ACHN (cell line): ENCODE data around the gene NPS.
A peak's percentile ranks its signal among the peaks of the same experiment; 100 is the strongest.

Experiments used
- DNase-seq: peaks from one replicate; pipeline ENCODE4 v3.0.0-alpha.2; 2015
- in situ Hi-C: cut with HindIII; loops from 2 replicates; pipeline ENCODE4 v1.10.0; 2017; ENCODE audit warnings: low sequenced_read_pairs, low pct_ligation_motif_present, low pct_unique_long_range_greater_than_20kb

Gene NPS

DNA sequence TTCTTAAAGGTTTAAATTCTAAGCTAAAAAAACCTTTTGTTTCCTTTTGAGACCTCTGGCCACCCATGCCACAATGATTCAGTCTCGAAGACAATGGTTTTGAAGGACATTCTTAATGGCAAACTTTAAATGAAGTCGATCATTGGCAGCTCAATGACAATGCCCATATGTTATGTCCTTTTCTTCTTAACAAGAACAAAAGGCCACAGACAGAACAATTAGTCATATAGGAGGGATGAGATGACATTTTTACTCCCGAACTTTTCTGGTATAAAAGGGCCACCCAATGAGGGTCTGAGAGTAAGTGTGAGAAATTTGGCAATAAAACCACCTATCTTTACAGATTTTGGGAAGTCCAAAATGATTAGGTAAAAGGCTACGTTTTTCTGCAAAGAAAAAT is at the start of gene NPS:
TSS of gene NPS (plus strand) at position 301 of the 400 bp plus-strand sequence. CDS start at position 361, 60 bp downstream.
- in situ Hi-C loops = no loop called here

DNA sequence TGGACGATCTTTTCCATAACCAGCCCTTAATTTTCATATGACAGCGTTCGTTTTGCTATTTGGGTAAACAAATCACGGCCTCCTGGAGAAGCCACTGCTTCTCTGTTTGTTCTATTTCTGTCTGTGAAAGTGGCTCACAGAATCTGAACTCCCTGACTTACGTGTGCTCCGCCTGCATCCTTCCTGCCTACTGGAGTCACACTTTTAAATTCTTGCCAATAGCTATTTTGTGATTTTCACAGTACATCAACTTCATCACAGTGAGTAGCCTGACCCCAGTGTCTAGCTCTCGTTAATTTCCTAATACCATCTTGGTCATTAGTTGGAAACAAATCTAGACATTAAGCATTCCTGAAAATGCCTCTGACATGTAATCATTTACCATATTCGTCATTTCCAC is 49.0 kb upstream of the NPS start:
- in situ Hi-C loops = no loop called here
- DNase-seq = no peak

More for the DNA sequence above, at the start of gene NPS:
- no peak for DNase-seq

DNA sequence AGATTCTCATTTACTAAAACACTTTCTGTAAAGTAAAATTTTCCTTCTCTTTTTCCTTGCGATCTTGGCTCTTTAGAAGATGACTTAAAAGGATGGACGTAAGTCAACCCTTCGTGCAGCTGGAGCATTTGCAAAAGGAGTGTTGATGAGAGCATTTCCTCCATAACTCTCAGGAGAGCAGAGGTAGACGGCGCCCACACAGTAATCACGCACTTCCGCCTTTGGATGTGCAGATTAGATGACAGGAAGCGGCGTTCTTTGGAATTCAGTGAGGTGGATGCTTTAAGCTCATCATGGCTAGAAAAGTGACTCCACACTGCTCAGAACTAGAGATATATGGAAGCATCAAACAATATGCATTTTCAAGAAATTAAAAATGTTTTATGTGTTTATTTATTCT is 43.0 kb upstream of the NPS start:
- DNase-seq = no peak
- in situ Hi-C loops = no loop called here

- DNase-seq = no peak
- in situ Hi-C loops = no loop called here
These were observed 26.8 kb upstream of the NPS start for GRCh38 chr10:127522298-127522697.

- in situ Hi-C loops = no loop called here
- no peak for DNase-seq
These were observed 25.6 kb upstream of the NPS start for GRCh38 chr10:127523476-127523875.

DNA sequence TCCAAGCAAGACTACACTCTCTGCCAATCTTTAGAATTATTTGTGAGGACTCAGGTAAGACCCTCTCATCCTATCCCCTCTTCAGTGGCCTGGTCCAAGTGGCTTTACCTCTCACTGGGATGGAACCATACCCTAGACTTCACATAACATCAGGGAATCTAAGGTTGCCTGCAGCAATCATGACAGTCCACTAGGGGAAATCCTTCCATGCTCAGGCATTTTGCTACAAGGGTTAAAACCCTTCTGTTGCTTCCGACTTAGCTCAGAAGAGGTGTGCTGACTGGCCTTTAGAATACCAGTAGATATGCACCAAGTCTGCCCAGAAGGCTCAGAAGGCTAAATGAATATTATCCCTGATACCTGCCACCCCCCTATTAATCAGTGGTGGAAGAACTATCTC is 24.9 kb upstream of the NPS start:
- in situ Hi-C loops = no loop called here
- DNase-seq = peak; percentile 4

GRCh38 chr10:127524908-127525665 is 24.0 kb upstream of the NPS start:
- in situ Hi-C loops = no loop called here
- DNase-seq = peak; percentile 58

- no peak for DNase-seq
- in situ Hi-C loops = no loop called here
These were observed 23.4 kb upstream of the NPS start for GRCh38 chr10:127525686-127526085.

DNA sequence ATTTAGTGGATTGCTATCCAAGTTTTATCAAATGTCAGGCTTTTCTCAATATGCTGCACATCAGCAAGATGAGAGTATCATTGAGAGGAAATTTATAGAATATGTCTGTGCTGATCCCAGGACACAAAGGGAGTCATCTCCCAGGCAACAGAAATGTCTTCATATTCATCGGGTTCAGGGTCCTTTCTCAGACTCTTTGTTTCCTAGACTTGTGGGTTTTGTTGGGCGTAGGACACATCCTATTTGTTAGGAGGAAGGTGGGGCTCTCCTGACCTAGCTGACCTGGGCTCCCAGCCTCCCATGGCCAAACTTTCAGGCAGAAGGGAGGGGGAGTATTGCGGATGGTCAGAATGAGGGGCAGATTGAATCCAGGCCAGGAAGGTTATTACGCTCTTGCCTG is 22.9 kb upstream of the NPS start:
- in situ Hi-C loops = no loop called here

GRCh38 chr10:127527320-127527719 is 21.8 kb upstream of the NPS start:
- in situ Hi-C loops = no loop called here
- no peak for DNase-seq

More for the DNA sequence above, 22.9 kb upstream of the NPS start:
- no peak for DNase-seq

- in situ Hi-C loops = no loop called here
- no peak for DNase-seq
These were observed 21.2 kb upstream of the NPS start for GRCh38 chr10:127527891-127528290.

DNA sequence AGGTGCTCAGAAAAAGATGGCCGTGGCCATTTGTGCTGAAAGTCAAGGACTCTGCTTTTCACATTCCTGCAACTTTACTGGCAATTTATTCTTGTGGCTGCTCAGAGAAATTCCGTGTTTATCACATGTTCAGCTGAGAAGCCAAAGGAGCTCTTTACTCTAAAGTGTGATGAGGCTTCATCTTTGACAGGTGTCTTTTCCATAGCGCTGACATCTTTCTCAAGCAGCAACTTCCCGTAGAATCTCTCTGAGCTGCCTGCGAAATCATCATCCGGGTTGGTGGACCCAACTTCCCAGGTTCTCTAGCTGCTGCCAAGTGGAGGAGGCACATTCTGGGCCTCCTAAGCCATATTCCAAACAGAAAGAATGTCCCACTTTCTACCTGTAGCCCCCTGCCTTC is 16.9 kb upstream of the NPS start:
- no peak for DNase-seq
- in situ Hi-C loops = no loop called here

GRCh38 chr10:127532659-127533058 is 16.4 kb upstream of the NPS start:
- no peak for DNase-seq
- in situ Hi-C loops = no loop called here

GRCh38 chr10:127534074-127534473 is 15.0 kb upstream of the NPS start:
- in situ Hi-C loops = no loop called here
- DNase-seq = no peak

- in situ Hi-C loops = no loop called here
- no peak for DNase-seq
These were observed 14.6 kb upstream of the NPS start for GRCh38 chr10:127534496-127534895.

DNA sequence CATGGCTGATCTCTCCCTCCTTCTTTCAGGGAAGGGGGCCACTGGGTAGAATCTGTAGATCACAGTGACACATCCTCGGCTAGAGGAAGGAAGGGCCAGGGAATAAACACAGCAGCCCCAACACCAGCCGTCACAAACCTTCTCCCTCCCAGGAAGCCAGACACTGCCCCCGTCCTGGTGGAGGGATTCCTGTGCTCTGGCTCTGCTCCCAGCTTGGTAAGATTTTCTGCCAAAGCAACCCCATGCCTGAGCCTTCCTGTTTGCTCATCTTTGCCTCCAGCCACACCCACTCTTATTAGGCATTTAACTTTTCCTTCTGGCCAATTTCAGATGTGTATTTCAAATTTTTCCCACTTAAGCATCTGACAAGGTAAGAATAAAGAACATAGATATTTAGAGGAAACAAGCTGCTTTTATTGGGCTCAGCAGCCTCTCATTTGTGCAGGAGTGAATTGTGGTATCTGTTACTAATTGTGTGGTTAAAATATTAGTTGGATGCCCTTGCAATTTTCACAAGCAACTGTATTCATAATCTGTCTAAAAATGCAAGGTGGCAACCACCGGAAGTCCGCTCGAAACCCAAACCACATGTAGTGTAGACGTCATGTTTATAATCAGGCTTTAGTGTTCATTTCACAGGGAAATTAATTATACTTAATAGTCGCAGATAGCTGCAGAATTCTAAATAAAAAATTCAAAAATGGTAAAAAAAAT is 13.2 kb upstream of the NPS start:
- DNase-seq = no peak
- in situ Hi-C loops = no loop called here

DNA sequence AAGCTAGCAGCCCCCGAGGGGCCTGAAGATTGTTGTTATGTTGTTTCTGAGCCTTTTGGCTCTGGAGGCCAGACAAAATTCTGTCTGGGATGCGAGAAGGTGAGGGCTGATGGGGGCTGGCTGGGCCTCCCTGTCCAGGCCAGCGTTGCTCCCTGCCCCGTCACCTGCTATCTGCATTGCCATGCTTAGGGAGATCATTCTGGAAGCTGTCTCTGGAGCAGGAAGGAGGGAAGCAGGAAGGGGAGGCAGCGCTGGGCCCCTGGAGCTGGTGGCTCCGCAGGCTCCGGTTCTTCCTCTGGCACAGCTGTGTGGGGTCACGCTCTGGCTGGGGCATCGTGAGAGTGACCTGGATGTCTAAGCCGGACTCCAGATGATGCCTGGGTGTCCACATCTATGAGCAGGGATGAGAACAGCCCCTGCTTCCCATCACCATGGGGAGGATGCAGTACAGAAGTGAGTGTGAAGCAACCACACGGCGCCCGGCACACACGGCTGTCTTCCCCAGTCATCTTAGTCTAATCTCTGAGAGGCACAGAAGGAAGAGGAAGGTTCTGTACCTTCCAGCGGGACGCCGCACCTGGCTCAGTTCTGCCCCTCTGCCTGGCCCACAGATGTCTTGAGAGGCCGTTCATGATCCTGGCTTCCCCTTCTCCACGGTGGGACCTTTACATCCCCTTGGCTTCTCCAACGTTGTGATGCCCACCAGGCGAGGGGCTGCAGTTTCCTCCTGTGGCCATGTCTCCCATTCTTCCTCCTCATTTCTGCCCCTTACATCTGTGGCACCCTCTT is 11.9 kb upstream of the NPS start:
- in situ Hi-C loops = no loop called here

GRCh38 chr10:127537924-127538323 is 11.2 kb upstream of the NPS start:
- DNase-seq = no peak
- in situ Hi-C loops = no loop called here

More for the DNA sequence above, 11.9 kb upstream of the NPS start:
- DNase-seq = no peak

DNA sequence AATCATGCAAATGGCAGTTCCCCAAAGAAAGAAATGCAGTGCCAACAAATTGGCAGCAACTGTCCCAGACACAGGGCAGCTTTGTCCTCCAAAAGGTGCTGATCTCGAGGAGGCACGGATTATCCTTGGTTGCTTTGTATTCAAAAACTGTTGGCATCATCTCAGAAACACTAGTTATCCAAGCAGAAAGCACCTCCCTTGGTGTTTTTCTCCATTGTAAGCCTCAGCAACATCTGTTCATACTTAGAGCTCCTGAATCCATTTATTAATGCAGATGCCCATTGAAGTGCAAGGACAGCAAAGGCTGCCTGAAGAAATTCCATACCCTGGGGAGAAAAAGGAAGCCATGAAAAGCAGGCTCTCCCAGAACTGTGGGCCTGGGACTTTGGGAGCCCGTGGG is 1.1 kb upstream of the NPS start:
- in situ Hi-C loops = no loop called here
- no peak for DNase-seq
